Hippocampal formation (tissue), 2 donors: ENCODE results near the gene OR9A4.
"Not testable (repeated sequence)": the region's sequence is repeated elsewhere in the genome, so short reads cannot be mapped to it uniquely, and the experiment has no call there.

Source experiments
- DNase-seq, 2 donors: peaks; one replicate each; lab custom pipeline; 2025; lab: John Stamatoyannopoulos, UW

OR9A4 gene

DNA sequence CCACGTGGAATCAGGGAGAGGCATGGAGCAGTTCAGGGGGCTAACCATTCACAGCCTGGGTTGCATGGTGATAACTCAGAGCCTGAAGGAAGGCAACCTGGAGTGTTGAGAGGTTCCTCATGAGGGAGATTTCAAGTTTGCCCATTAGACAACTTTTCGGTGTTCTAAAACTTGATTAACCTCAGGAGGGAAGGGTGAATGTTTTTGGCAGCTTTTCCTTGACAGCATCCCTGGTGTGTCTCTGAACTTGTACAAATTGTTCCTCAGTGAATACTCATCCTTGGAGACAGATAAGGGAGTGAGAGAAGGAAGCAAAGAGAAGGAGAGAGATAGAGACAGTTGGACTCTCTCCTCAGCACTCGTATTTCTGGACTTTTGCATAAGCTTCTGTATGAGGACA lies at the start of gene OR9A4:
Gene OR9A4, plus strand, starts transcription at position 301 of the 400 bp plus-strand sequence. CDS start 2,477 bp downstream, outside the sequence.
- DNase-seq: no peak

- no peak for DNase-seq
Observed at GRCh38 chr7:141866974-141867373, 49.2 kb upstream of the OR9A4 start.

DNA sequence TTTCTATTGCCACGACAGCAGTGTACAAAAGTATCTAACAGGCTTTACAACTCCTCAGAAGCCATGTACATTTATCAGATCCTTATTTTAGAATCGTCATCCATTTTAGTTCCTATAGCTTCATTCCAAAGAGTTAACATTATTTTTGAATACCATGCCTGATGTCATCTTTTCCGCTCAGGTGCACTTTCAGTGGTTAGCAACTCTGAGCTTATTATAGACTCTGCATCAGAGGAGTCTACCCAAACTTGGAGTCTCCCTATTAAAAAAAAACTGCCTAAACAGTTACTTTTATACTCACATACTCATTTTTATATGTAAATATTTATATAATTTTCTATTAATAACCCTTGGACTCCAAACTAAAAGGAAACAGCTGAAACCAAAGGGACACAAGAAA lies 43.3 kb upstream of the OR9A4 start:
- DNase-seq: no peak

DNA sequence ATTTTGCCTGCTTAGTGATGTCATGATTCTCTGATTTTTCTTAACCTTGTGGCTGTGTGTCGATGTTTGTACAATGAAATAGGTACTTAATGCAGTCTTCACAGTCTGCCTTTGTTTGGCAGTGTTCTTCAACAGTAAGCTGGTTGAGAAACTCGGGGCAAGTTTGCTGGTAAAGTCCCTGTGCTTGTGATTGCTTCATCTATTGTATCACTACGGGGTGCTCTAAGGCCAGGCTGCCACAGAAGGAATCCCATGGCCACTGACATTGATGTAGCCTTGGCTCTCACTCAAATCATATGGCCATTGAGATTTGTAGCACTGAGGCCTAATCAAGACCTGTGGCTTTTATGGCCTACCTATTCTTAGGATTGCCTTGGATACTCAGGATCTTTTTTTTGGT lies 41.4 kb upstream of the OR9A4 start:
- no peak for DNase-seq

DNA sequence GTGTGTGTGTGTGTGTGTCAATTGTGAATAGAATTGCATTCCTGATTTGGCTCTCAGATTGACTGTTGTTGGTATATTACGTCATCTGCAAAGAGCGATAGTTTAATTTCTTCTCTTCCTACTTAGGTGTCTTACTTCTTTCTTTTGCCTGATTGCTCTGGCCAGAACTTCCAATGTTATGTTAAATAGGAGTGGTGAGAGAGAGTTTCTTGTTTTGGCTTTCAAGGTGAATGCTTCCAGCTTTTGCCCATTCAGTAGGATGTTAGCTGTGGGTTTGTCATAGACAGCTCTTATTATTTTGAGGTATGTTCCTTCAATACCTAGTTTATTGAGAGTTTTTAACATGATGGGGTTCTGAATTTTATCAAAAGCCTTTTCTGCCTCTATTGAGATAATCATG lies 40.7 kb upstream of the OR9A4 start:
- no peak for DNase-seq

- no peak for DNase-seq
Observed at GRCh38 chr7:141876371-141876770, 39.8 kb upstream of the OR9A4 start.

DNA sequence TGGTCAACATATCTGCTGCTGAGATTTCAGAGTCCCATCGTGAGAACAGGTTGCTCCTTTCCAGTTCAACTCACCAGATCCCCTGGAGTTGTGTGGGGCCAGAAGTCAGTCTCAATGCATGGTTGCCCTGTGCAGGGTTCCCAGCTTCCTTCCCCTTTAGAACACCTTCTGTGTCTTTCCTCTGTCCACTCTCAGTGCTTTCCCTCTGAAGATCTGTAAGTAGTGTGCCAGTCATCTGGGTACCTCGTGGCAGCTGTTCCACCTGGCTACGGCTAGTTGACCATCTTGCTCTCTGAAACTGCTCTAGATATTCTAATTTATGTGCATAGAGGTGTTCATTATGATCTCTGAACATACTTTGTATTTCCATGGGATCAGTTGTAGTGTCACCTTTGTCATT lies 38.8 kb upstream of the OR9A4 start:
- no peak for DNase-seq

DNA sequence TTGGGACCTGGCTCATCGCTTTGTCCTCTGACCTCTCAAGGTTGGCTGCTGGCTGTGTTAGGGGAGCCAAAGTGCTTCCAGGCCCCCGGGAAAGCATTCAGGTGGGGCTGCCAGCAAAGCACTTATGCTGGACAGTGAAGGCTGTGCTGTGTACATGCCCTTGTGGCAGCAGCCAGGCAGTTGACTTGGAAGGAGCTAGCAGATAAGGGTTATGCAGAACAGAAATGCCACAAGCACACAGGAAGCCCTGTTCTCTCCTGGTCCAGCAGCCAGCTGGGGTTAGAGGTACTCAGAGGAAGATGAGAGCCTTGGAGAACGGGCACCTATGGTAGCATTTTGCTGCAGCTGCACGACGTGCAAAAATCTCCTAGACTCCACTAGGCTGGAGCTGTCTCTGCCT lies 35.2 kb upstream of the OR9A4 start:
- DNase-seq: no peak

- DNase-seq: no peak
Observed at GRCh38 chr7:141884539-141885225, 31.5 kb upstream of the OR9A4 start.

GRCh38 chr7:141889321-141889720 lies 26.9 kb upstream of the OR9A4 start:
- DNase-seq: no peak

- no peak for DNase-seq
Observed at GRCh38 chr7:141891336-141891735, 24.9 kb upstream of the OR9A4 start.

GRCh38 chr7:141899366-141899765 lies 16.8 kb upstream of the OR9A4 start:
- DNase-seq: not testable (repeated sequence)

DNA sequence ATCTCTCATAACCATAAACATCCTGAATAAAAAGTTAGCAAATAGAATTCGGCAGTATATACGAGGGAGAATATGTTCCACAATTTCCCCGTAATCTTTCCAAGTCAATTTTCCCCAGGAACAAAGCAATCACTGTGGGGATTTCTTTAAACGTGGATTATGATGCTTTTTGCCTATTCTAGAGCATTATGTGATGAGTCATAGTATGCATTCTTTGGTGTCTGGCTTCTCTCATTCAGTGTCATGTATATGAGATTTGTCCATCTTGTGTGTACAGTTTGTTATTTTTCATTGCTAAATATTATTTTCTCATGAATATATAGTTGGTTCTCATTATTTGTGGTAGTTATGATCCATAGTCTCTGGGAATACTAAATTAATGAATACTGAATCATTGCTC lies 9.9 kb upstream of the OR9A4 start:
- DNase-seq: no peak

- DNase-seq: no peak
Observed at GRCh38 chr7:141911391-141911790, 4.8 kb upstream of the OR9A4 start.

GRCh38 chr7:141915565-141915964 lies 634 bp upstream of the OR9A4 start:
- DNase-seq: no peak

DNA sequence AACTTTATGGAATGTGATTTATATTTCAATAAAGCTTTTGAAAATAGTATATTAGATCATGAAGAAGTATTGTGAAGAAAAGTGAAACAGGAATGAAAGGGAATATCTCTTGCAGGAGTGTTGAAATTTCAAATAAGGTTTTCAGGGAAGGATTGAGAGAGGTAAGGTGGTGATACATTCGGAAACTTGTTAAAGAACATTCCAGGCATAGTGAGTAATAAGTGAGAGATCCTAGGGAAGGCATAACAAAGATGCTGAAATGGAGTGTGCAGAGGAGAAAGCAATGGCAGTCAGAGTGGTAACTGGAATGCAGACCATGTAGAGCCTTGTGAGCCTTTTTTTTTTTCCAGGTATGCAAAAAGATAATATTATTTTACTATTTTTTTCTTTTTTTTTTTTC lies 4.1 kb downstream of the OR9A4 start:
- DNase-seq: no peak

GRCh38 chr7:141928146-141928844 lies 12.1 kb downstream of the OR9A4 start:
- DNase-seq: no peak

GRCh38 chr7:141928845-141929195 lies 12.6 kb downstream of the OR9A4 start:
- no peak for DNase-seq

DNA sequence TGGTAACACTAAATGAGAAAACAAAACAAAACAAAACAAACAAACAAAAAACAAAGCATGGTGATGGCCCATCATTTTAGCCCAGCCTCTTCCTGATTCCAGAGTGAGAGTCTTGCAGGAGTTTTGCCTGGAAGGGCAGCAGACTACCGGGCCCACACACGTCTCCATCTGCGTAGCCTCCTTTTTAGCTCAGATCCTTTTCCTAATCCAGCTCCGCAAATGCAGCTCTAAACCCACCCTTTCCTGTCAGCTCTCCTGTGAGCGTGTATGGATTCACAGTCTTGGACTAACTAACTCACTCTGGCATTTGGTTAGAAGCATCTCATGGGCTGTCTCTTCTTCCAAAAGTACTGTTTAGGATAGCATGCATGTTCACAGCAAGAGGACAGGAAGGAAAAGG lies 14.0 kb downstream of the OR9A4 start:
- no peak for DNase-seq

GRCh38 chr7:141941075-141941474 lies 24.9 kb downstream of the OR9A4 start:
- no peak for DNase-seq

DNA sequence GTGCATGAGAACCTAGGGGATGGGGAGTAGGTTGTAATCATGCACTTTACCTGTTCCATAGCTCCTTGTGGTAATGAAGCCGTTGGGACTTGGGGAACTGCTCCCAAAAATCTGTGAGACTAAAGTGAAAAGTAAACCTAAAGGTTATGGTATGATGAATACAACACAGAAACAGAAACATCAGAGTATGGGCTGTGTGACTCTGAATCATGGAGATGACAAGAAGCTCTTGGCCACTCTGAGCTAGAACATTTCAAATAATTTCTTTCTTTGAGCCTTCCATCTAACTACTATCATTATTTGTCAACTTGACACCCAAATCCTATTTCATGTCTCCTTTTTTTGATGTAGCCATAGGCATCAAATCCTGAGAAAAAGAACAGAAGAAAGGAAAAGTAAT lies 27.6 kb downstream of the OR9A4 start:
- no peak for DNase-seq

GRCh38 chr7:141944811-141945210 lies 28.6 kb downstream of the OR9A4 start:
- no peak for DNase-seq

GRCh38 chr7:141945356-141945755 lies 29.2 kb downstream of the OR9A4 start:
- no peak for DNase-seq

DNA sequence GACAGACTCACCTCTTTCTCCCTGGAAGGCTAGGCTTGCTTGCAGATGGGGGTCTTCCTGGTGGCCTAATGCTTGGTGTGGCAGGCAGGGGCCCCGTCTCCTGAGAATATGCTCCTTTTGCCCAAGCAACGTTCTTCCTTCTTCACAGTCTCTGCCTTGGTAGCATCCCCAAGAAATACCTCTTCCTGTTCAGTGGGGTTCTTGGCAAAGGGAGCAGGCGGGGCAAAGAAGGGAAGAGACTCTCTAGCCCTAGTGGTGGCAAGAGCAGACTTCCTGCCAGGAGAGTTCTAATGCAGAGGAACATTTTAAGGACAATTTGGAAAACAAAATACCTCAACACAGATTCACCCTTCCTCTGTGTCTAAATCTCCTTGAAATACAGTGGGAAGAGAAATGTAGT lies 30.6 kb downstream of the OR9A4 start, which contains the start of gene CLEC5A:
Gene CLEC5A, minus strand, starts transcription at position 179 of the 400 bp plus-strand sequence. CDS start 682 bp downstream, outside the sequence.
- DNase-seq: no peak
